GM23338 (cell line): ENCODE results near the gene MSS51. TPM values are rescaled to one million over a fixed set of nuclear protein-coding genes. Genes with fewer than 3 reads are reported as not detected.

Experiments
- ATAC-seq: fragments of 200-7000 bp; cut with Tn5 transposase; 3 replicates; pipeline ENCODE4 v1.9.1; 2020
- DNase-seq: peaks from one replicate; pipeline ENCODE4 v3.0.0-alpha.2; 2015; ENCODE audit warnings: low spot score
- H2AFZ ChIP-seq: fragments of 200-600 bp; sonication (generic); 2 replicates; pipeline ENCODE4 v1.8.0; 2016; ENCODE audit warnings: antibody characterized with exemption, mild to moderate bottlenecking, moderate library complexity
- H3F3A ChIP-seq: fragments of 200-600 bp; sonication (generic); replicated peaks from 2 replicates; pipeline ENCODE4 v1.8.0; 2017; ENCODE audit warnings: antibody characterized with exemption, mixed run types, low read depth
- H3K27ac ChIP-seq: fragments of 200-600 bp; sonication (generic); 2 replicates; pipeline ENCODE4 v1.6.1; 2016; ENCODE audit warnings: low read depth
- H3K27me3 ChIP-seq: fragments of 200-600 bp; sonication (generic); 2 replicates; pipeline ENCODE4 v1.8.0; 2016; ENCODE audit warnings: mild to moderate bottlenecking, mixed run types, moderate library complexity; ENCODE audit not compliant: insufficient read depth
- H3K36me3 ChIP-seq: fragments of 200-600 bp; sonication (generic); 2 replicates; pipeline ENCODE4 v1.8.0; 2016; ENCODE audit warnings: mild to moderate bottlenecking; ENCODE audit not compliant: insufficient read depth
- H3K4me1 ChIP-seq: fragments of 200-600 bp; sonication (generic); 2 replicates; pipeline ENCODE4 v1.8.0; 2016; ENCODE audit warnings: mild to moderate bottlenecking, moderate library complexity; ENCODE audit not compliant: insufficient read depth
- H3K4me2 ChIP-seq: fragments of 200-600 bp; sonication (generic); 2 replicates; pipeline ENCODE4 v1.7.1; 2017; ENCODE audit warnings: mixed run types
- H3K4me3 ChIP-seq: fragments of 200-600 bp; sonication (generic); 2 replicates; pipeline ENCODE4 v1.6.1; 2016; ENCODE audit warnings: mixed run types
- H3K79me2 ChIP-seq: fragments of 200-600 bp; sonication (generic); replicated peaks from 2 replicates; pipeline ENCODE4 v1.8.0; 2017; ENCODE audit warnings: mild to moderate bottlenecking; ENCODE audit not compliant: insufficient read depth
- H3K9me2 ChIP-seq: fragments of 200-600 bp; sonication (generic); 2 replicates; pipeline ENCODE4 v1.8.0; 2017; ENCODE audit not compliant: insufficient read depth
- H4K20me1 ChIP-seq: fragments of 200-600 bp; sonication (generic); replicated peaks from 2 replicates; pipeline ENCODE4 v1.8.0; 2017; ENCODE audit warnings: mild to moderate bottlenecking; ENCODE audit not compliant: insufficient read depth
- H3K27ac Mint-ChIP-seq: 2 replicates; pipeline ENCODE4 v1.8.0; 2020; ENCODE audit warnings: inconsistent platforms, mild to moderate bottlenecking, moderate library complexity, mixed read lengths
- H3K27me3 Mint-ChIP-seq: 3 replicates; pipeline ENCODE4 v1.8.0; 2022; ENCODE audit warnings: low read depth, mild to moderate bottlenecking, moderate library complexity, mixed read lengths, inconsistent platforms; ENCODE audit not compliant: insufficient read depth, poor library complexity
- H3K36me3 Mint-ChIP-seq: 3 replicates; pipeline ENCODE4 v1.8.0; 2021; ENCODE audit warnings: low read depth, mild to moderate bottlenecking, inconsistent platforms, moderate library complexity, mixed read lengths
- H3K4me1 Mint-ChIP-seq: 3 replicates; pipeline ENCODE4 v1.8.0; 2020; ENCODE audit warnings: mild to moderate bottlenecking, inconsistent platforms, mixed read lengths
- H3K4me3 Mint-ChIP-seq: 3 replicates; pipeline ENCODE4 v1.8.0; 2021; ENCODE audit warnings: moderate library complexity, mild to moderate bottlenecking, inconsistent platforms, mixed read lengths
- H3K9me3 Mint-ChIP-seq: 3 replicates; pipeline ENCODE4 v1.8.0; 2020; ENCODE audit warnings: moderate library complexity, mild to moderate bottlenecking, inconsistent platforms, mixed read lengths
- CREB1 ChIP-seq: fragments of 250-450 bp; sonication (Bioruptor Pico); IDR thresholded peaks from 2 replicates; pipeline ENCODE4 v1.5.0; 2020; ENCODE audit warnings: low read depth, mild to moderate bottlenecking, moderate library complexity
- CTCF ChIP-seq, 2 experiments: fragments of 200-600 bp in 1 of 2; sonication (generic) in 1 of 2; conservative IDR thresholded peaks; 2 replicates each; pipeline versions ENCODE4 v1.5.1 to v1.6.1; 2016 to 2017; ENCODE audit warnings: antibody characterized with exemption in 2 of 2, low read depth in 2 of 2, mild to moderate bottlenecking in 2 of 2, moderate library complexity in 1 of 2
- EZH2 ChIP-seq: fragments of 200-600 bp; sonication (generic); IDR thresholded peaks from one replicate; pipeline ENCODE4 v1.8.0; 2017; ENCODE audit warnings: antibody characterized with exemption, mild to moderate bottlenecking, low read depth; ENCODE audit not compliant: unreplicated experiment
- EZH2phosphoT487 ChIP-seq: fragments of 200-600 bp; sonication (generic); IDR thresholded peaks from one replicate; pipeline ENCODE4 v1.8.1; 2018; ENCODE audit warnings: antibody characterized with exemption; ENCODE audit not compliant: unreplicated experiment
- JUNB ChIP-seq: IDR thresholded peaks from one replicate; pipeline ENCODE4 v1.6.1; 2016; ENCODE audit warnings: antibody characterized with exemption; ENCODE audit not compliant: unreplicated experiment
- NANOG ChIP-seq: IDR thresholded peaks from 2 replicates; pipeline ENCODE4 v1.6.1; 2016; ENCODE audit warnings: antibody characterized with exemption, borderline replicate concordance
- POLR2AphosphoS5 ChIP-seq: IDR thresholded peaks from 2 replicates; pipeline ENCODE4 v1.6.1; 2016; ENCODE audit warnings: antibody characterized with exemption, low read depth
- ZNF114 ChIP-seq: fragments of 250-450 bp; sonication (Bioruptor Pico); IDR thresholded peaks from 2 replicates; pipeline ENCODE4 v1.5.0; 2020; ENCODE audit warnings: mild to moderate bottlenecking, moderate library complexity
- ZNF462 ChIP-seq: fragments of 250-450 bp; sonication (Bioruptor Pico); IDR thresholded peaks from 2 replicates; pipeline ENCODE4 v1.5.0; 2020; ENCODE audit warnings: mild to moderate bottlenecking, moderate library complexity
- polyA plus RNA-seq: library from polyadenylated mRNA; unstranded; fragments of >200 nt; fragmentation: Nextera tagmentation; extraction: Ambion mirVana; gene quantifications from 2 replicates; pipeline ENCODE4 v1.2.1, GENCODE V29; 2016
- total RNA-seq: library from RNA; depleted of rRNA; stranded (reverse); fragments of >200 nt; shearing (Covaris generic); gene quantifications from 2 replicates; pipeline ENCODE4 v1.2.3, GENCODE V29; 2014
- TF ChIP-seq, protein P1 (sequence below): IDR thresholded peaks from 2 replicates; pipeline ENCODE4 v1.6.1; 2016; ENCODE audit warnings: antibody characterized with exemption

Gene MSS51
- total and polyA plus RNA-seq, 2 experiments from 2014 or later: 1.1 to 5.1 TPM

- TF ChIP-seq CTCF (conservative IDR thresholded peaks at IDR 0.05; ENCODE audit: low read depth in 2 of 2): no peak
- TF ChIP-seq JUNB: no peak
- TF ChIP-seq ZNF462 (CRISPR knock-in tag): no peak
- no peak for TF ChIP-seq EZH2phosphoT487
- no peak for TF ChIP-seq ZNF114 (CRISPR knock-in tag)
- TF ChIP-seq NANOG: no peak
These were observed 27.5 kb upstream of the MSS51 start (continued) for GRCh38 chr10:73460897-73461296.

DNA sequence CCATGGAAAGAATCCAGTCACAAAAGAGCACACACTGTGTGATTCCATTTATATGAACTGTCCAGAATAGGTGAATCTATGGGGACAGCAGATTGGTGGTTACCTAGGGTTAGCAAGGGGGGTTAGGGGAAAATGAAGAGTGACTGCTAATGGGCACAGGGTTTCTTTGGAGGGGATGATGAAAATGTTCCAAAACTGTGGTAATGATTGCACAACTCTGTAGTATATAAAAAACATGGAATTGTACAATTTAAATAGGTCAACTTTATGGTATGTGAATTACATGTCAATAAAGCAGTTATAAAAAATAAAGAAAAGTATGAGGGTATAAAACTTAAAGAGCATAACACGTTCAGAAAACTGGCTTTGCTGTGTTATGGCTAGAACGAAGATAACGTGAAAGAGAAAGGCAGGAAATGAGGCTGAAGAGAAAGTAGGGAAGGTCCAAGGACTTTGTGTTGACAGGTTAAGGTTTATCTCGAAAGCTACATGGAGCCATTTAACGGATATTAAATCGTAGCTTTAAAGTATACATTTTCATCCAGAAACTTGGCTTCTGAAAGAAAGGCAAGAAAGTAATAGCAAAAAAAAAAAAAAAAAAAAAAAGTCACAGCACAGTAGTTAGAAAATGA, 26.4 kb upstream of the MSS51 start:
- H2AFZ ChIP-seq: no peak overlapping the region
- no peaks in the 10 kb centered on the region for H4K20me1 ChIP-seq
- Mint-ChIP-seq H3K4me1 (peaks cover 6% of the 10 kb centered on the region; the same call in 2 of the 3 replicates), H3K36me3 (peaks cover 2% of the 10 kb centered on the region; the same call in 2 of the 3 replicates), H3K9me3 (no peaks in the 10 kb centered on the region), H3K27me3 (peaks cover 5% of the 10 kb centered on the region), H3K27ac (no peak overlapping the region), H3K4me3 (no peak overlapping the region)
- H3K4me1 ChIP-seq: no peaks in the 10 kb centered on the region
- no peak overlapping the region for H3K4me3 ChIP-seq
- no peaks in the 10 kb centered on the region for H3K9me2 ChIP-seq
- H3K27me3 ChIP-seq: no peaks in the 10 kb centered on the region
- ATAC-seq (no peak), DNase-seq (no peak)
- no peak overlapping the region for H3K27ac ChIP-seq
- H3K4me2 ChIP-seq: no peak overlapping the region
- H3F3A ChIP-seq: no peaks in the 10 kb centered on the region
- H3K36me3 ChIP-seq: no peaks in the 10 kb centered on the region
- H3K79me2 ChIP-seq: no peaks in the 10 kb centered on the region
- no peak for TF ChIP-seq JUNB
- TF ChIP-seq CREB1: no peak
- no peak for TF ChIP-seq EZH2
- TF ChIP-seq, protein P1, sequence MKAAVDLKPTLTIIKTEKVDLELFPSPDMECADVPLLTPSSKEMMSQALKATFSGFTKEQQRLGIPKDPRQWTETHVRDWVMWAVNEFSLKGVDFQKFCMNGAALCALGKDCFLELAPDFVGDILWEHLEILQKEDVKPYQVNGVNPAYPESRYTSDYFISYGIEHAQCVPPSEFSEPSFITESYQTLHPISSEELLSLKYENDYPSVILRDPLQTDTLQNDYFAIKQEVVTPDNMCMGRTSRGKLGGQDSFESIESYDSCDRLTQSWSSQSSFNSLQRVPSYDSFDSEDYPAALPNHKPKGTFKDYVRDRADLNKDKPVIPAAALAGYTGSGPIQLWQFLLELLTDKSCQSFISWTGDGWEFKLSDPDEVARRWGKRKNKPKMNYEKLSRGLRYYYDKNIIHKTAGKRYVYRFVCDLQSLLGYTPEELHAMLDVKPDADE: no peak
- no peak for TF ChIP-seq POLR2AphosphoS5
- TF ChIP-seq EZH2phosphoT487: no peak
